Measurements from ENCODE around the gene KCNJ14.
A peak's percentile ranks its signal among the peaks of the same experiment; 100 is the strongest.

KCNJ14 gene

DNA sequence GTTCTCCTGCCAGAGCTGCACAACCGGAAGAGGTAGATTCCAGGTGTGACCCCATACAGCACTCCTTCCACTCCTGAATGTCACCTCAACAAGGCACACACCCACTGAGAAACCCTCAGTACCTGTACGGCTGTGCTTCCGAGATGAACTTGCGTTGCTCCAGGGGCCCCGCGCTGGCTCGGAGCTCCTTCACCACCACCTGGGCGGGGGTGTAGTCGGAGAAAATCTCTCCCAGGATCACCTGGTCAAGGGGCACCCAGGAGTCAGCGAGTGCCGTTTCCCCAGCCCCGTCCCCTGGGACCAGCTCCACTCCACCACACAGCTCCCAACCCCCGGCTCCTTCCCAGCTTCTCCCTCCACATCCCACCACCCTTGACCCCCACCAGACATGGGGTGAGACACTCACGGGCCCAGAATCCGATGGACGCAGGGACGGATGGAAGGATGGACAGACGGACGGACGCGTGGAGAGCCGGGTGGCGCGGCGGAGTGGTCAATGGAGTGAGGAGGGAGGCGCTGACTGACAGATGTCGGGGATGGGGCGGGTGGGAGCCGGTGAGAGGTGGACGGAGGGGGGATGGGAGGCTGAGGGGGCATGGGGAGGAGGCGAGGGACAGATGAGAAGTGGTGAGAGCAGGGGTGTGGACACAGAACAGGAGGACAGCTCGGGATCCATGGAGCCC, 53.5 kb downstream of the KCNJ14 start:
- DNase-seq: no peak
- no peaks in the 10 kb centered on the region for H3K36me3 Mint-ChIP-seq
- CTCF ChIA-PET: interaction anchor here (0.7 to 6.3 kb wide), 6 partner anchors 19 to 137 kb away, joined by 3 to 138 read pairs (median 8); partner anchors contain the start of gene CA11

DNA sequence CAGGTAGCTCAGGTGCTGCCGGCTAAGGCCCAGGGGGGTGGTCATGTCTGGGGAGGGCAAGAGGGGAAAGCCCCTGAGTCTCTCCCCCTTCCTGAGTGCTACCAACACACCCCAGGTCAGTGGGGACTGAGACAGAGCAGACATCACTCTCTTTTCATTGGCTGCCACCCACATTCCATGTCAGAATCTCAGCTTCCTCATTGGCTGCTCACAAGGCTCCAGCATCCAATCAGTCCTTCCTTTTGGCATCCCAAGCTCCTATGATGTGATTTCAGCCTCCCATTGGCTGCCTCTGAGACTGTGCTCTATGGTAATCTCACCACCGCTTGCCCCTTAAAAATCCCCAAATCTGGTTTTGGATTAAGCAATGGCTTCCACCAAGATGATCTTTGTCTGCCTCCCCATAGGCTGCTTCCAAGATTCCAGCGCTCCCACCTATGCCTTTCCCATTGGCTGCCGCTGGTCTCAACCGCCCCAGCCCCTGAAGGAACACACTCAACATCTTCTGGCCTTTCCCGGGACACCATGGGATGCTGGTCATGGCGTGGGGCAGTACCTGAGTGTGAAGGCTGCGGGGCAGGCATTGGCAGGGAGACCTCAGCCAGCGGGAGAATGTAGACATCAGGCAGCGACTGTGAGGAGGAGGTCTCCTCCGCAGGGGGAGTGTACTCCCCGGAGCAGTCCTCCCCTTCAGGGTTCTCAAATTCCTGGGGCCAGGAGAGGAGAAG, 54.3 kb downstream of the KCNJ14 start:
- Mint-ChIP-seq H3K4me3 (no peak overlapping the region), H3K9me3 (no peaks in the 10 kb centered on the region), H3K36me3 (no peaks in the 10 kb centered on the region), H3K27me3 (peaks cover 14% of the 10 kb centered on the region), H3K27ac (no peak overlapping the region), H3K4me1 (peaks cover 16% of the 10 kb centered on the region)
- no peak for DNase-seq
- CTCF ChIA-PET: interaction anchor here (2.8 to 6.3 kb wide), 3 partner anchors 20 to 99 kb away, joined by 13 to 138 read pairs (median 30); no protein-coding TSS in a partner anchor

More for the DNA sequence above, 53.5 kb downstream of the KCNJ14 start:
- Mint-ChIP-seq H3K9me3 (no peaks in the 10 kb centered on the region), H3K4me3 (no peak overlapping the region), H3K27ac (no peak overlapping the region), H3K27me3 (peaks cover 17% of the 10 kb centered on the region), H3K4me1 (peaks cover 14% of the 10 kb centered on the region)

DNA sequence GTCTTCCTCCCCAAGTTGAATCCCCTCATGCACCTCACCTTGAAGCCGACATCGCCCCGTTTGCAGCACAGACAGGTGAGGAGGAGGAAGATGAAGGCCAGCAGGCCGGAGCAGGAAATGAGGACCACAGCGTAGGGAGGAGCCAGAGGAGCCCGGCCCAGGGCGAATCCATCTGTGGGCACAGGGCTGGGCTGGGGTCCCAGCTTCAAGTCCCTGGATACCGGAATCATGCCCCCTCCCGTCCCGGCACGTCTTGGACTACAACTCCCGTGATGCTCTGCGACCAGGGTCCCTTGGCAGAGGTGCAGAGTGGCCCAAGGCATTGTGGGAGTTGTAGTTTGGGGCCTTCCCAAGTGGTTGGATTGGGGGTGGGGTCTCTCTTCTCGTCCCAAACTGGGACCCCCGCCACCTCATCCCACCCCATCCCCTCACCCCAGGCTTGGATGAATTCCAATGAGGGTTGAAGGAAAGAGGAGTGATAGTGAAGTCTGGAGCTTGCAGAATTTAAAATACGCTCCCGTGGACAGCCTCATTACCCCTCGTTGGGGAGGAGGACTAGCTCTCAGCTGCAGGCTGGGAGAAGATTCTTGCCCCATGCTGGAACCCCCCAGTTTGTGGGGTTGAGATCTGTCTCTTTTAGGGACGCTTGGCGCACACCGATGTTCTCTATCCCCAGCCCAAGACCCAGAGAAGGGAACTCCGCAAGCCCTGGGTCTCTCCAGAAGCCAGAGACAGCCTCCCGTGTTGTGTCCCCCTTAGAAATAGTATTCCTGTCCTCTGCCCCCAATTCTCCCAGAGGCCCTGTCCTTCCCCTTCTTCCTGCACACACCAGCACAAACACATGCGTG, 55.3 kb downstream of the KCNJ14 start:
- CTCF ChIA-PET: interaction anchor here (6.3 kb wide), 1 partner anchor 76 kb away, joined by 138 read pairs; no protein-coding TSS in a partner anchor
- peak; percentile 86 for DNase-seq

DNA sequence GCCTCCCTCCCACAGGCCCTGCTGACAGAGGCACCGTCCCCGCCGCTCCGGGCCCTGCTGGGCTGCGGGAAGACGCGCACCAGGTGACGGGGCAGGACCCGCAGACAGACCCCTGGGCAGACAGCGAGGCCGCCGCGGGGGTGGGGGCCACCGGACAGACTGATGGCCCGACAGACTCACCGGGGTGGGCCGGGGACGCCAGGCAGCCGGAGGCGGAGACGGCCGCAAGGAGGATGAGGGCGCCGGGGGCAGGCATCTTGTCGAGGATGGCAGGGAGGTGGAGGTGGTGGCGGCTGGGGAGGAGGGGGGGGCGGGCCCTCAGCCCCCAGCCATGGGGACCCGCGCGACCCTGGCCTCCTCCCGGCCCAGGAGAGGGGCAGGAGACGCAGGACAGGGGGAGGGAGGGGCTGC, 56.0 kb downstream of the KCNJ14 start:
- H3K36me3 Mint-ChIP-seq: no peaks in the 10 kb centered on the region
- peak overlapping the region; percentile 77 for H3K4me3 Mint-ChIP-seq
- CTCF ChIA-PET: no interaction called here
- no peak overlapping the region for H3K27ac Mint-ChIP-seq
- H3K27me3 Mint-ChIP-seq: peaks cover 14% of the 10 kb centered on the region
- H3K9me3 Mint-ChIP-seq: no peaks in the 10 kb centered on the region
- peaks cover 16% of the 10 kb centered on the region for H3K4me1 Mint-ChIP-seq
- DNase-seq: peak; percentile 48

More for the DNA sequence above, 55.3 kb downstream of the KCNJ14 start:
- Mint-ChIP-seq H3K9me3 (no peaks in the 10 kb centered on the region), H3K27ac (no peak overlapping the region), H3K36me3 (no peaks in the 10 kb centered on the region), H3K4me1 (peaks cover 16% of the 10 kb centered on the region), H3K27me3 (peaks cover 14% of the 10 kb centered on the region), H3K4me3 (peak overlapping the region; percentile 77)

DNA sequence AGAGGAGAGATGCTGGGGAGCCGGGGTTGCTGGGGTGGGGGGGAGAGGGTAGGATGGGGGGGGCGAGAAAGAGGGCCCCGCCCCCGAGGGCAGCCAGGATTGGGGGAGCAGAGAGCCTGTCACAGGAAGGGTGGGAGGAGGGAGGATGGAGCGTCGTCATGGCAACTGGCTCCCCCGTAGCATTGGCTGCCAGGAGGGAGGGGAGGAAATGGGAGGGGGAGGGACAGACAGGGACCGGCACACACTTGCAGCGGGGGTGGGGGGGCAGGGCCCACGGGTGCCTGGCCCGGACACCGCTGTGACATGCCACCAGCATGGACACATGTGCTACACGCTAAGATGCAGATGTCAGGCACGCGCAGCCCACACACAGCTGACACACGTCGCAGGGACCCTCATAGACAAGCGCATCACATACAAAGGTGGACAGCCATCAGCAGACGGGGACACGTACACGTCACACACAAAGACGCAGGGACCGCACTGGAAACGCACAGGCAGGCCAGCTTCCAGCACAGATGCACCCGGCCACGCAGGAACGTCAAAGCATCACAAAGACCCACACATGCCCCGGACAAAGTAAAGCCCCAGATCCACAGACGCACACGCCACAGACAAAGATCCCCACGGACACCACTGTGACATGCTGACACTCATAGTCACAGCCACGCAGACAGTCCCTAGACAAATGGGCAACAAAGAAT, 56.6 kb downstream of the KCNJ14 start, which contains the start of gene LMTK3:
Gene LMTK3, minus strand, starts transcription at position 36 of the 704 bp plus-strand sequence. CDS start 259 bp downstream, outside the sequence.
- CTCF ChIA-PET: no interaction called here
- no peak within 1 kb of the TSS for H3K27ac Mint-ChIP-seq
- H3K4me1 Mint-ChIP-seq: peaks cover 16% of the 10 kb centered on the region
- no peaks in the 10 kb centered on the region for H3K9me3 Mint-ChIP-seq
- H3K27me3 Mint-ChIP-seq: peaks cover 14% of the 10 kb centered on the region
- no peaks in the 10 kb centered on the region for H3K36me3 Mint-ChIP-seq
- H3K4me3 Mint-ChIP-seq: peak within 1 kb of the TSS; percentile 77
- peak; percentile 89 for DNase-seq

DNA sequence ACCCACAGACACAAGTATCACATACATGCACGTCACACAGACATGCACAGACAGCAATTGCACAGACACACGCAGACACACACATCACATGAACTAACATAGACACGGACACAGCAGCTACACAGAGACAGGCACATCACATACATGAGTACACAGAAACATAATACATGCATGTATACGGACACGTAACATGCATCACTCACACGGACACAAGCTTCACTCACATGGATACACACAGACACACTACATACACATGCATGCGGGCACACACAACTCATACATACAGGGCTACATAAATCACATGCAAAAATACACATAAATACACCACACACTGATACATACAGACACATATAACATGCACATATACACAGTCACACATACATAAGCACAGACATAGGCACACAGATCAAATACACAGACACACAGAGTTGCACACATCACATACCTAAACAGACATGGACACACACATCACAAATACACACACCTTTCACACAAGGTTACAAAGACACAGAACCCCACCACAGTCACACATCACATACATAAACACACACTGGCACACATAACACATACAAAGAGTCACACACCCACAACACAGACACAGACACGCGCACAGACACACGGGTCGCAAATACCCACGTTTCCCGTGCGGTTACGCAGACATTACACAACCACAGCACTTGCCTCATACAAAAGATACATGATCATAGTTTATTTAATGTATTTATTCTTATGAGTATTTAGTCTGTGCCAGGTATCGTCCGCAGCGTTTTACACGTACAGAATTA, 57.3 kb downstream of the KCNJ14 start:
- no peaks in the 10 kb centered on the region for H3K36me3 Mint-ChIP-seq
- H3K27me3 Mint-ChIP-seq: peaks cover 14% of the 10 kb centered on the region
- H3K4me1 Mint-ChIP-seq: peaks cover 16% of the 10 kb centered on the region
- CTCF ChIA-PET: interaction anchor here (0.6 to 1.6 kb wide), 3 partner anchors 19 to 198 kb away, joined by 3 to 7 read pairs (median 4); no protein-coding TSS in a partner anchor
- no peaks in the 10 kb centered on the region for H3K9me3 Mint-ChIP-seq
- no peak for DNase-seq
- H3K4me3 Mint-ChIP-seq: no peak overlapping the region
- H3K27ac Mint-ChIP-seq: no peak overlapping the region

DNA sequence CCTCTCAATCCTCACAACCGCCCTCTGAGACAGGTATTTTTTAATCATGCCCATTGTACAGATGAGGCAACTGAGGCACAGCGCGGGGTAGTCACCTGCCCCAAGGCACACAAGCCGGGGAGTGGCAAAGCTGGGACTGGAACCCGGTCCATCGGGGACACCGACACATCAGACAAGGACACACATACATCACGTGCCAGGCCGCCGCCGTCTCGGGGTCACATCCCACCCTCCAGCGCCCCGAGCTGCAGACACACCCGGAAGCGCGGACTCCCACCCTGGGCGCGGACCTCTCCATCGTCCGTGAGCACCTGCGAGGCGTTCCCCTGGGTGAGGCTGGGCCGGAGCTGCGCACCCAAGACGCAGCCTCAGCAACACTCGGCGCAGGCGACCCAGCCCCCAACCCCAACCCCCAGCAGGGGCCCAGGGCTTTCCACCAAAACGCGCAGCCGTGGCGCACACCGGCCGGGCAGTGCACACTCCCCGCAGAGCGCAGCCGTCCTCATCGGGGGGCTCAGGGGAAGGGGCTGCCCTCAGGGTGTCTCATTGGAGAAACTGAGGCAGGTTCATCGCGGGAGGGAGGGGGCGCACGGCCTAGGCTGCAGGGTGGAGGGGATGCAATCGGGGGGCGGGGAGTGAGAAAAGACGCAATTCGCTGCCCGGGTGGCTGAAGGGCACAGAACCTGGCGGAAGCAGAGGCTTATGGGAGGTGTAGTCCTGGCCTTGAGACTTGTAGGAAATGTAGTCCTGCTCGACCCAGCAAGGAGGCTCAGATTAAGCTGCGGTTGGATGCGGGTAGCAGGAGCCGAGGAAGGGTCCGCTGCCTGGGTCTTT, 58.1 kb downstream of the KCNJ14 start:
- Mint-ChIP-seq H3K4me3 (no peak overlapping the region), H3K27ac (peak overlapping the region; percentile 76), H3K36me3 (no peaks in the 10 kb centered on the region), H3K27me3 (peaks cover 15% of the 10 kb centered on the region), H3K4me1 (peaks cover 16% of the 10 kb centered on the region), H3K9me3 (no peaks in the 10 kb centered on the region)
- DNase-seq: peak; percentile 89
- CTCF ChIA-PET: interaction anchor here (0.6 to 1.6 kb wide), 5 partner anchors 20 to 199 kb away, joined by 3 to 7 read pairs (median 4); no protein-coding TSS in a partner anchor

DNA sequence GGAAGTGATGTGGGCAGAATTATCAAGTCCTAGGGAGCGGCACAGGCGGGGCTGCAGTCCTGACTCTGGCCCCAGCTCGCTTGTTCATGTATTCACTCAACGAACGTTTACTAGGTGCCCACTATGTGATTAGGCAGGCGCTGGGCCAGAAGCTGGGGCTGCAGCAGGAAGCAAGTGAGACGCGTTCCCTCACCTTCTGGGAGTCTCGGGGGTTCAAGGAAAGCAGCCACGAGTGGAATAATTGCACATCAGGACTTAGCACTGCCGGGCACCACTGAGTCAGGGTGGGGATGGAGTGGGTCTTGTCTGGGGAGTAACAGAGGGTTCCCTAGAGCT, 58.7 kb downstream of the KCNJ14 start:
- Mint-ChIP-seq H3K27me3 (peaks cover 12% of the 10 kb centered on the region), H3K4me1 (peaks cover 16% of the 10 kb centered on the region)
- CTCF ChIA-PET: interaction anchor here (0.6 to 1.6 kb wide), 3 partner anchors 54 to 75 kb away, joined by 3 to 7 read pairs (median 4); no protein-coding TSS in a partner anchor

DNA sequence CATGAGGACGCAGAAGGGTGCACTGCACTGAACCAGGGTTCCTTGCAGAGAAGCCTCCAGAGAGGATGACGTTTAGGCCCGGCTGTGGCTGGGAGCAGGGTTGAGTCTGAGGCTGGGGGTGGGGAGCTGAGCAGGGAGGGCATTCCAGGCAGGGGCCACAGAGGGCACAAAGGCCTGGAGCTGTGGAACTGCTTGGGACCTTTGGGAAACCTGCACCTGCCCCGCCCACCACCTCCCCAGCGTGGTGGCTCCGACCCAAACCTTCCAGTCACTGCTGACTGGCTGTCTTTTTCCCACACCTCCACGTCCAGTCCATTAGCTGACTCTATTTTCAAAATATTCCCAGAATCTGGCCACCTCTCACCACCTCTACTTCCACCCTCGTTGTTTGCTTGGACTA, 61.2 kb downstream of the KCNJ14 start:
- CTCF ChIA-PET: interaction anchor here (2.9 kb wide), 1 partner anchor 68 kb away, joined by 10 read pairs; no protein-coding TSS in a partner anchor
- Mint-ChIP-seq H3K27ac (no peak overlapping the region), H3K4me1 (peaks cover 6% of the 10 kb centered on the region), H3K4me3 (no peak overlapping the region), H3K36me3 (no peaks in the 10 kb centered on the region), H3K27me3 (peaks cover 4% of the 10 kb centered on the region), H3K9me3 (no peaks in the 10 kb centered on the region)
- DNase-seq: no peak

More for the DNA sequence above, 58.7 kb downstream of the KCNJ14 start:
- no peaks in the 10 kb centered on the region for H3K36me3 Mint-ChIP-seq
- no peaks in the 10 kb centered on the region for H3K9me3 Mint-ChIP-seq
- H3K27ac Mint-ChIP-seq: peak overlapping the region; percentile 76
- no peak for DNase-seq
- H3K4me3 Mint-ChIP-seq: no peak overlapping the region
